Myocyte (in vitro differentiated cells): Measurements from ENCODE around the gene TNK1. TPM values are rescaled to one million over a fixed set of nuclear protein-coding genes. Genes with fewer than 3 reads are reported as not detected.
"Not testable (repeated sequence)": the region's sequence is repeated elsewhere in the genome, so short reads cannot be mapped to it uniquely, and the experiment has no call there.

ENCODE experiments used
- DNase-seq: peaks from one replicate; pipeline ENCODE4 v3.0.0-alpha.2; 2012; ENCODE audit warnings: low read depth
- total RNA-seq: library from RNA; depleted of rRNA; stranded (reverse); fragments of >200 nt; gene quantifications from 2 replicates; pipeline ENCODE4 v1.2.3, GENCODE V29; 2014

TNK1 gene
- total RNA-seq, 1 donor from 2014 or later = not detected

DNA sequence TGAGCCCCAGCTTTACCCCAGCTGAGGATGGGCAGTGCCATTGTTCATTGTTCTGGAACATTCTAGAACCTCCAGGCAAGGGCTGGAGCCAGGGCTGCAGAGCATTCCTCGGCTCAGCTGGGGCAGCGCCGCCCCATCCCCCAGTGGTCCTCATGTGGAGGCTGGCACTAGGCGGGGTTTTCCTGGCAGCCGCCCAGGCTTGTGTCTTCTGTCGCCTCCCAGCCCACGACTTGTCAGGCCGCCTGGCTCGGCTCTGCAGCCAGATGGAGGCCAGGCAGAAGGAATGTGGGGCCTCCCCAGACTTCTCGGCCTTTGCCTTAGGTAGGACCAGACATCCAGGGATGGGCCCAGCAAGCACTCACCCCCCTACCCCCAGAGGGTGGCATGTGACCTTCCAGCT lies 25.8 kb upstream of the TNK1 start, which contains the start of gene TMEM95:
Gene TMEM95, plus strand, starts transcription at position 104 of the 400 bp plus-strand sequence. Its CDS starts 49 bp downstream, at position 153.
- DNase-seq = peak; percentile 70

DNA sequence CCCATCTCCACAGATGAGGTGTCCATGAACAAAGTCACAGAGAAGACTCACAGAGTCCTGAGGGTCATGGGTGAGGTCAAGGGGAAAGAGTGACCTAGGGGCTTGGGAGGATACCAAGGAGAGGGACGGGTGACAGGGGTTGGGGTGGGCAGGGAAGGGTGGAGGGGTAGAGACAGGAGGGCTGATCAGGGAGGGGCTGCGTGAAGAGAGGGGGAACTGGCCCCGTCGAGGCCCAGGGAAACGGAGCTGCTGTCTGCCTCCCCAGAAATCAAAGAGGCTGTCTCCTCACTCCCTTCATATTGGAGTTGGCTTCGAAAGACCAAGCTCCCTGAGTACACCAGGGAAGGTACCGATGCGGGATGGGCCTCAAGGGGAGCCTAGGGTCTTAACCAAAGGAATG lies 25.3 kb upstream of the TNK1 start:
- no peak for DNase-seq

DNA sequence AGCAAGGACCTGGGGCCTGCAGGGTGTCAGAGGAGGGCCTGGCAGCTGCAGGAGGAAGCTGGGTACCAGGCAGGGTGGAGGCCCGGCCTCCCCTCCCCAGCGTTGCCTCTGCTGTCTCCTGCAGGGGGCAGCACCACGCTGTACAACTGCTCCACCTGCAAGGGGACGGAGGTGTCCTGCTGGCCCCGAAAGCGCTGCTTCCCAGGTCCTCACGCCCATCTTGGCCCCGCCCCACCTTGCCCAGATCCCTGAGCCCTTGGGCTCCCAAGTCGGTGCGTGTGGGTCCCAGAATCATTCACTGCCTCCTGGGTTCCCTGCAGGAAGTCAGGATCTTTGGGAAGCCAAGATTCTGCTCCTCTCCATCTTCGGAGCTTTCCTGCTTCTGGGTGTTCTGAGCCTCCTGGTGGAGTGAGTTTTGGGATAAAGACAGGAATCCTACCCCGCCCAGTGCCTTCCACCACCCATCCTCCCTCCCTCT lies 24.8 kb upstream of the TNK1 start:
- DNase-seq = peak; percentile 57

GRCh38 chr17:7356756-7357155 lies 24.1 kb upstream of the TNK1 start:
- no peak for DNase-seq

DNA sequence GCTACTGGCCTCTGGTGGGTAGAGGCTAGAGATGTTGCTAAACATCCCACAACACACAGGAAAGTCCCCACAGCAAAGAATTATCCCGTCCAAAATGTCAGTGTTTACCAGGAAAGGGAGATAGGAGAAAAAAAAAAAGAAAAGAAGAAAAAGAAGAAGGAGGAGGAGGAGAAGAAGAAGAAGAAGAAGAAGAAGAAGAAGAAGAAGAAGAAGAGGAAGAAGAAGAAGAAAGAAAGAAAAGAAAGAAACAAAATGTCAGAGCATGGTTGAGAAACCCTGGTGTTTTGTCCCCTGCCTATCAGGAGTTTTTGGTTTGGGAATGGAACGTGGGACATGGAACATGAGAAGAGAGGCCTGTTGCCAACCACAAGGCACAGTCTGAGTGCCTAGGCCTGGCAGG lies 23.5 kb upstream of the TNK1 start:
- no peak for DNase-seq

DNA sequence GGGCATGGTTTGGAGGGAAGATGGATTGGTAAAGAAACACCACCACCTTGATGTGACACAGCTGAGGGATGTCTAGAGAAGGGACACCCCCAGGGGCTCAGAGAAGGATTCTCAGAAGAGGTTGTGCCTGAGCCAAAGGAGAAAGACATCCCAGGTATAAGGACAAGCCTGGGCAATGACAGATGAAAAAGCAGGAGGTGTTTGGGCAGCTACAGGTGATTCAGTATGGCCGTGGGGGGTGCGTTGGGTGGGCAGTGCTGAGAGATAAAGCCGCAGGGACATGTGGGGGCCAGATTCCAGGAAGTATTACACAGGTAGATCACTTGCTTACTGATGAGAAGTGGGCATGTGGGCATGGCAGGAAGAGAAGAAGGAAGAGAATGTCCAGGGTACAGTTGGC lies 19.0 kb upstream of the TNK1 start:
- DNase-seq = no peak

DNA sequence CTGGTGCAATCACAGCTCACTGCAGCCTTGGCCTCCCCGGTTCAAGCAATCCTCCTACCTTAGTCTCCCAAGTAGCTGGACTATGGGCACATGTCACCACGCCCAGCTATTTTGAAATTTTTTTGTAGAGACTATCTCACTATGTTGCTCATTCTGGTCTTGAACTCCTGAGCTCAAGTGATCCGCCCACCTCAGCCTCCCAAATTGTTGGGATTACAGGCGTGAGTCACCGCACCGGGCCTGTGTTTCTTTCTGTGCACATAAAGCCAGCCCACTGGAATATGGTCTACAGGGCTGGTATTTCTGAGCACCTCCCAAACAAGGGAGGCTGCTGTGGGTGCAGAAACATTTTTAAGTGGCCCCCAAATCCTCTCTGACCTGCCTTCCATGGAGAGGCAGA lies 17.6 kb upstream of the TNK1 start:
- no peak for DNase-seq

DNA sequence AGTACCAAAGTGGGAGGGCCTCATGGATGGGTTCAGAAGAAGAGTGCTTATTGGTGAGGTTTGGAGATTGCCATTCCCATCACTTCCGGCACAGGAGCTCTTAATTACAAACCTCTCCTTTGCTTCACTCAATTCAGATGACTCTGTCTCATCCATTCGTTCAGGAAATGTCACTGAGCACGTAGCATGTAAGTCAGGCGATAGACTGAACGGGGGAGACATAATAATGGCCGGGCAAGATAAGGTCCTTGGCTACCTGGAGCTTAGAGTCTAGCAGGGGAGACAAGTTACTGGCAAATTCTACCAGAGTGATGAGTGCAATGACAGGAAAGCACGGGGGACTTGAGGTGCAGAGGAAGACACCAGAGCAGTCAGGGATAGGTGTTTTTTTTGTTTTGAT lies 14.9 kb upstream of the TNK1 start:
- DNase-seq = not testable (repeated sequence)

DNA sequence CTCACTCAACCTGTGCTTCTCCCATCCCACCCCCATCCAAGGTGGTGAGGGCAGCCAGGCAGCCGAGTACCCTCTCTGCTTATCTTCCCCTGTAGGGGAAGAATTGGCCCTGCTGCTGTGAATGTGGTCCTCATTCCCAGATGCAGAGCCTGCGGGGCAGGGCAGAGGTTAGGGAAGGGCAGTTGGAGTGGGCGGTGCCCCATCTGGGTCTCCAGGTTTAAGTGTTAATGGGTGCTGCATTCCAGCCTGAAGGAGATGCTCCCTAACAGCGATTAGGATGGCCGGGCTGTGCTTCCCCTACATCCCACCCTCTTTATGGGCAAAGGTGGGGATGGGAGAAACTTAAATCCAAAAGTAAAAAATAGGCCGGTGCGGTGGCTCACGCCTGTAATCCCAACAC lies 13.8 kb upstream of the TNK1 start:
- DNase-seq = no peak

DNA sequence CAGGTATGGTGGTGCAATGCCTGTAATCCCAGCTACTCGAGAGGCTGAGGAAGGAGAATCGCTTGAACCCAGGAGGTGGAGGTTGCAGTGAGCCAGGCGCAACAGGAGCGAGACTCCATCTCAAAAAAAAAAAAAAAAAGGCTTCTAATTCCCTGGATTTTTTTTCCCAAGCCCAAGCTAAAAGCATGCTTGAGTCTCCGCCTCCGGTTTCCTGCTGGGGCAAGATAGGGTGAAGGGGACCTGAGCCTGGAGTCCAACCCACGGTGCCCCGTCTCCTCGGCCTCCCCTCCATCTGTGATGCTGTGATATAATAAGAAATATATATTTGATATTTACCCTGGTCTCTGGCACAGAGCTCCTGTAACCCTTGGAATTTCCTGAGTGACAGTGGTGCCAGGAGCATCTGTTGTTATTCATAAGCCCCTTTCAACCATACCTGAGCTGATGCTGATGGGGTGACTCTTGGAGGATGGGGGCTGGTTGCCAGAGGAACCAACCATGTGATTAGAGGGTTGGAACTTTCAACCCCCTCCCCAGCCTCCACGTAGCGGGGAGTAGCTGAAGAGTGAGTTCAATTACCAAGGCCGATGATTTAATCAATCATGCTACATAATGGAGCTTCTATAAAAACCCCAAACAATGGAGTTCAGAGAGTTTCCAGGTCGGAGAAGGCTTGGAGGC lies 12.8 kb upstream of the TNK1 start:
- no peak for DNase-seq

DNA sequence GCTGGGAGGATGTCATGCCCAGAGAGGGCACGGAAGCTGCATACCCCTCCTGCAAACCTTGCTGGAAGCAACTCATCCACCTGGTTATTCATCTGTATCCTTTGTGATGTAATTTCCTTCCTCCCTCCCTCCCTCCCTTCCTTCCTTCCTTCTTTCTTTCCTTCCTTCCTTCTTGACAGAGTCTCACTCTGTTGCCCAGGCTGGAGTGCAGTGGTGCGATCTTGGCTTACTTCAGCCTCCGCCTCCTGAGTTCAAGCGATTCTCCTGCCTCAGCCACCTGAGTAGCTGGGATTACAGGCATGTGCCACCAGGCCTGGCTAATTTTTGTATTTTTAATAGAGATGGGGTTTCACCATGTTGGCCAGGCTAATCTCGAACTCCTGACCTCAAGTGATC lies 12.3 kb upstream of the TNK1 start:
- DNase-seq = not testable (repeated sequence)

GRCh38 chr17:7369825-7370224 lies 11.1 kb upstream of the TNK1 start:
- no peak for DNase-seq

DNA sequence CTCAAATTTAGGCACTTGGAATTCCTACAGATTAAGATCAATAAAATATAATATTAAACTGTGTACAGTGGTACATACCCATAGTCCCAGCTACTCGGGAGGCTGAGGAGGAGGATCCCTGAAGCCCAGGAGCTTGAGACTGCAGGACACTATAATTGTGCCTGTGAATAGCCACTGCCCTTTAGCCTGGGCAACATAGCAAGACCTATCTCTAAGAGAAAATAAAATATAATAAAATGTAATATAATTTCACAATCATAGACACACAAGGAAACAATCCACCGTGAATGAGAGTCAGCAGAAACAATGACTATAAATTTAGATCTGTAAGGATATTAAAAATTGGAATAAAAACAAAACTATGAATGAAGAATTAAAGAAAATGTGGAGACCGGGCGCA lies 10.0 kb upstream of the TNK1 start:
- DNase-seq = no peak

DNA sequence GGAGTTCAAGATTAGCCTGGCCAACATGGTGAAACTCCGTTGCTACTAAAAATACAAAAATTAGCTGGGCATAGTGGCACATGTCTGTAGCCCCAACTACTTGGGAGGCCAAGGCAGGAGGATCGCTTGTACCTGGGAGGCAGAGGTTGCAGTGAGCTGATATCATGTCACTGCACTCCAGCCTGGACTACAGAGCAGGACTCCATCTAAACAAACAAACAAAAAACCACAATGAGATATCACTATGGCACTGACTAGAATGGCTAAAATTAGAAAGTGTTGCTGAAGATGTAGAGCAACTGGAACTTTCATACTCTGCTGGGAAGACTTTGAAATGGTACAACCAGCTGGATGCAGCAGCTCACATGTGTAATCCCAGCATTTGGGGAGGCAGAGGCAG lies 6.5 kb upstream of the TNK1 start:
- peak; percentile 54 for DNase-seq

DNA sequence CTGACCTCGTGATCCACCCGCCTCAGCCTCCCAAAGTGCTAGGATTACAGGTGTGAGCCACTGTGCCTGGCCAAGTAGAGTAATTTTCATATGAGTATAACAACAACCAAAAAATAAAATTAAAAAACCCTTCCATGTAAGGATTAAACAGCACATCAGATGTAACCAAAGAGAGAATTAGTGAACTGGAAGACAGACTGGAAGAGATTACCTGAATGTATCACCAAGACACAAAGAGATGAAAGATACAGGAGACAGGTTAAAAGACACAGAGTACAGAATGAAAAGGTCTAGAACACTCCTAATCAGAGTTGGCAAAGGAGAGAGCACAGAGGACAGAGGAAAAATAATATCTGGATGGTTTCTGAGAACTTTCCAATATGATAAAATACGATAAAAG lies 1.8 kb upstream of the TNK1 start:
- DNase-seq = no peak

DNA sequence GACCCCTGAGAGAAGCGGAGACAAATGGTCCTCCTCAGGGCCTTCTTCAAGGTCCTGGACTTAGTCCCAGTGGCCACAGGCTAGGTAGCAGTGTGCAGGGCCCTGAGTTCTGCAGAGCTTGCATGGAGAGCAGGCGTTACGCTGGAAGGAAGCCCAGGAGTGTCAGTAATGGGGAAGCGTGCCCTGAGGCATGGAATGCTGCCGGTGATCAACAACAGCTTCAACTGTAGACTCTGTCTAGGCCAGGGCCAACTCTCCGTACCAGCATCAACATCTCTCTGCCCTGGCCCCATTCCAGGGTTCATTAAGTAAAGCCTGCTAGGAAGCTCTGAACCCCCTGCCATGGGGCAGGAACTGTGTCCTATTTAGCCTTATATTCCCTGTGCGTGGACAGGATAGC lies 568 bp upstream of the TNK1 start:
- no peak for DNase-seq

DNA sequence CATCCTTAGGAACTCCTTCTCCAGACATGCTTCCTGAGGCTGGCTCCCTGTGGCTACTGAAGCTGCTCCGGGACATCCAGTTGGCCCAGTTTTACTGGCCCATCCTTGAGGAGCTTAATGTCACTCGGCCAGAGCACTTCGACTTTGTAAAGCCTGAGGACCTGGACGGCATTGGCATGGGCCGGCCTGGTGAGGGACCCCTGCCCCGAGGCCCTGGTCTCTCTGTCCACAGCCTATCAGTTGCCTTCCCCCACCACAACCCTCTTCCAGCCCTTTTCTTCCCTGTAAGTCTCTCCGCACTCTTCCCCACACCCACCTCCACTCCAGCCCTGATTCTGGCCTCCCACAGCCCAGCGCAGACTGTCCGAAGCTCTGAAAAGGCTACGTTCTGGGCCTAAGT lies 2.0 kb downstream of the TNK1 start:
- no peak for DNase-seq

DNA sequence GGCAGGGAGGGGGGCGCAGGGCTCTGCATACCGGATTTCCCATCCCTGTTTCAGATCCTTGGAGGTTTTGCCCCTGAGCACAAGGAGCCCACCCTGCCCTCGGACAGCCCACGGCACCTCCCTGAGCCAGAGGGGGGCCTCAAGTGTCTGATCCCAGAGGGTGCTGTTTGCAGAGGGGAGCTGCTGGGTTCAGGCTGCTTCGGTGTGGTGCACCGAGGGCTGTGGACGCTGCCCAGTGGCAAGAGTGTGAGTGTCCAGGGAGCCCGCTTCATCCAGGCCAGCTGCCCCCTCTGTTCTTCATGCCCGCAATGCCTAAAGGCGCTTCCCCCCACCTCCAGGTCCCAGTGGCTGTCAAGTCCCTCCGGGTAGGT lies 2.5 kb downstream of the TNK1 start:
- no peak for DNase-seq

- DNase-seq = peak; percentile 10
These were observed 3.0 kb downstream of the TNK1 start for GRCh38 chr17:7383742-7384488.

DNA sequence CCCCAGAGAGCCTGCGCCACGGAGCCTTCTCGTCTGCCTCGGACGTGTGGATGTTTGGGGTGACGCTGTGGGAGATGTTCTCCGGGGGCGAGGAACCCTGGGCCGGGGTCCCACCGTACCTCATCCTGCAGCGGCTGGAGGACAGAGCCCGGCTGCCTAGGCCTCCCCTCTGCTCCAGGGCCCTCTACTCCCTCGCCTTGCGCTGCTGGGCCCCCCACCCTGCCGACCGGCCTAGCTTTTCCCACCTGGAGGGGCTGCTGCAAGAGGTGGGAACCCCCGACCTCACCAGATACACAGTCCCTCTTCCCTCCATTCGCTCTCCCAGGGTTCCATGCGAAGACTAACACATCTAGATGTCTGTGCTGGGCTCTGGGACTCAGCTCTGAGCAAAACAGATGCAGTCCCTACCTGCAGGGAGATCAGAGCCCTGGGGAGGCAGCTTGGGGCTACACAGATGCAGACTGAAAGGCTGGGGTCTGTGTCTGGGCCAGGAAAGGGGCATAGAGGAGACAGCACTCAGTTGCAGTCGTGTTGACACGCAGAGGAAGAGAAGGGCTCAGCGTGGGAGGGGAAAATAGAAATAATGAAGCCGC lies 3.7 kb downstream of the TNK1 start:
- DNase-seq = no peak

GRCh38 chr17:7388856-7389255 lies 8.0 kb downstream of the TNK1 start:
- no peak for DNase-seq
